GM12878 (cell line): ENCODE results near the gene ANK2. TPM values are rescaled to one million over a fixed set of nuclear protein-coding genes. Genes with fewer than 3 reads are reported as not detected.

ENCODE experiments used
- ATAC-seq: fragments of 200-7000 bp; cut with Tn5 transposase; 3 replicates; pipeline ENCODE4 v1.9.1; 2020; ENCODE audit warnings: mild to moderate bottlenecking, moderate library complexity
- BruUV-seq: library from RNA; stranded (reverse); fragments of 400-500 nt; replicated peaks from 2 replicates; lab custom pipeline; 2021; lab: Mats Ljungman, UMichigan
- CTCF ChIA-PET: fragments of 300-600 bp; sonication (Branson Sonifier 250); formaldehyde crosslinking; extraction: SDS; loops from one replicate; lab custom pipeline; 2021; ENCODE audit warnings: inconsistent platforms; lab: Yijun Ruan, JAX
- POLR2A ChIA-PET: fragments of 350-600 bp; formaldehyde crosslinking; extraction: SDS; loops from one replicate; lab custom pipeline; 2021; ENCODE audit warnings: inconsistent platforms; lab: Charles Lee
- RAD21 ChIA-PET: fragments of 300-600 bp; sonication (Branson Sonifier 250); formaldehyde crosslinking; loops from one replicate; lab custom pipeline; 2023; ENCODE audit warnings: antibody characterized with exemption; ENCODE audit not compliant: unreplicated experiment; lab: Charles Lee
- SMC1A ChIA-PET: fragments of 300-600 bp; sonication (Branson Sonifier 250); formaldehyde crosslinking; loops from one replicate; lab custom pipeline; 2023; ENCODE audit not compliant: unreplicated experiment, uncharacterized antibody; lab: Charles Lee
- DNase-seq: peaks from one replicate; pipeline ENCODE4 v3.0.0-alpha.2; 2011; ENCODE audit warnings: low read depth, low spot score
- FAIRE-seq: peaks from 3 replicates; lab custom pipeline; 2011; peaks lifted over from hg19 to GRCh38; lab: Jason Lieb, UNC
- H2AFZ ChIP-seq: 2 replicates; pipeline ENCODE4 v1.6.0; 2011; ENCODE audit warnings: low read depth, low read length, control low read depth; ENCODE audit not compliant: control insufficient read depth
- H3K27ac ChIP-seq: 2 replicates; pipeline ENCODE4 v1.5.1; 2011; ENCODE audit warnings: control low read depth; ENCODE audit not compliant: control insufficient read depth, insufficient read depth
- H3K27me3 ChIP-seq, 2 experiments: replicated peaks in 1 of 2; 2 replicates each; pipeline versions ENCODE4 v1.6.0 to v1.6.1; 2011; ENCODE audit warnings: low read length in 1 of 2; ENCODE audit not compliant: control insufficient read depth in 2 of 2, insufficient read depth in 2 of 2
- H3K36me3 ChIP-seq, 2 experiments: 2 replicates each; pipeline ENCODE4 v1.5.1; 2011; ENCODE audit warnings: low read length in 1 of 2; ENCODE audit not compliant: control insufficient read depth in 2 of 2, insufficient read depth in 2 of 2
- H3K4me1 ChIP-seq: 2 replicates; pipeline ENCODE4 v1.6.1; 2011; ENCODE audit warnings: mild to moderate bottlenecking, low read length, moderate library complexity, mixed read lengths; ENCODE audit not compliant: control insufficient read depth, insufficient read depth
- H3K4me2 ChIP-seq: 2 replicates; pipeline ENCODE4 v1.6.0; 2011; ENCODE audit warnings: control low read depth; ENCODE audit not compliant: control insufficient read depth, insufficient read depth
- H3K4me3 ChIP-seq: fragments of 200-600 bp; sonication (generic); 2 replicates; pipeline ENCODE4 v1.5.1; 2016
- H3K79me2 ChIP-seq: 2 replicates; pipeline ENCODE4 v1.6.0; 2011; ENCODE audit warnings: low read length; ENCODE audit not compliant: control insufficient read depth, insufficient read depth
- H3K9ac ChIP-seq: 2 replicates; pipeline ENCODE4 v1.8.0; 2011; ENCODE audit warnings: low read length, control low read depth, mixed read lengths; ENCODE audit not compliant: control insufficient read depth, insufficient read depth
- H3K9me3 ChIP-seq: replicated peaks from 3 replicates; pipeline ENCODE4 v1.5.1; 2011; ENCODE audit warnings: mild to moderate bottlenecking, low read length; ENCODE audit not compliant: control insufficient read depth, insufficient read depth
- H4K20me1 ChIP-seq: 2 replicates; pipeline ENCODE4 v1.6.0; 2011; ENCODE audit not compliant: control insufficient read depth, insufficient read depth
- BCL3 ChIP-seq: IDR thresholded peaks from 2 replicates; pipeline ENCODE4 v1.6.1; 2011; ENCODE audit warnings: borderline replicate concordance, low read depth, mild to moderate bottlenecking, moderate library complexity, low read length; ENCODE audit not compliant: insufficient read depth, poor library complexity, severe bottlenecking
- CEBPB ChIP-seq, 2 experiments: fragments of 150-350 bp in 1 of 2; IDR thresholded peaks; 2 replicates each; pipeline ENCODE4 v1.6.1; 2012 to 2014; ENCODE audit warnings: low read depth in 2 of 2, low read length in 2 of 2, borderline replicate concordance in 1 of 2, inconsistent platforms in 1 of 2
- DPF2 ChIP-seq: fragments of 450-650 bp; IDR thresholded peaks from 2 replicates; pipeline ENCODE4 v1.6.1; 2017; ENCODE audit warnings: mild to moderate bottlenecking
- FOXM1 ChIP-seq: IDR thresholded peaks from 2 replicates; pipeline ENCODE4 v1.6.1; 2012; ENCODE audit warnings: low read depth, mild to moderate bottlenecking, inconsistent platforms, low read length, moderate library complexity
- KDM1A ChIP-seq: fragments of 200-600 bp; sonication (generic); IDR thresholded peaks from 2 replicates; pipeline ENCODE4 v1.6.1; 2016; ENCODE audit warnings: borderline replicate concordance
- MEF2B ChIP-seq: fragments of 450-650 bp; IDR thresholded peaks from 2 replicates; pipeline ENCODE4 v1.6.1; 2018; ENCODE audit warnings: mild to moderate bottlenecking, moderate library complexity; ENCODE audit not compliant: partially characterized antibody, poor library complexity, severe bottlenecking
- POLR2A ChIP-seq: IDR thresholded peaks from 2 replicates; pipeline ENCODE4 v1.6.1; 2011; ENCODE audit warnings: low read depth, mild to moderate bottlenecking, low read length
- RAD51 ChIP-seq: fragments of 450-650 bp; IDR thresholded peaks from 2 replicates; pipeline ENCODE4 v1.6.1; 2016; ENCODE audit warnings: moderate library complexity, mild to moderate bottlenecking, inconsistent platforms
- RBBP5 ChIP-seq: fragments of 200-600 bp; sonication (generic); conservative IDR thresholded peaks from 2 replicates; pipeline ENCODE4 v1.6.1; 2016
- STAT3 ChIP-seq: IDR thresholded peaks from 2 replicates; pipeline ENCODE4 v1.6.1; 2011; ENCODE audit warnings: low read depth, low read length, improper control_type of control experiment
- SUZ12 ChIP-seq: fragments of 200-600 bp; sonication (generic); IDR thresholded peaks from one replicate; pipeline ENCODE4 v1.6.1; 2018; ENCODE audit warnings: antibody characterized with exemption, mild to moderate bottlenecking; ENCODE audit not compliant: unreplicated experiment
- TAF1 ChIP-seq: IDR thresholded peaks from 2 replicates; pipeline ENCODE4 v1.6.1; 2011; ENCODE audit warnings: mild to moderate bottlenecking, low read depth, low read length, borderline replicate concordance
- ZSCAN29 ChIP-seq: fragments of 450-650 bp; IDR thresholded peaks from 2 replicates; pipeline ENCODE4 v1.6.1; 2017; ENCODE audit warnings: mild to moderate bottlenecking, moderate library complexity
- WGBS: methylation state at CpG from one replicate; pipeline ENCODE4 v1.1.6; 2016; ENCODE audit warnings: low lambda C conversion rate; ENCODE audit not compliant: insufficient replicate concordance, insufficient coverage; ENCODE audit errors: missing lambda C conversion rate; 5-methylcytosine and 5-hydroxymethylcytosine counted together
- in situ Hi-C: fragments of 300-500 bp; cut with MboI; formaldehyde crosslinking; loops from 9 replicates; pipeline ENCODE4 v1.14.3; 2018; ENCODE audit warnings: mixed read lengths
- intact Hi-C: fragments of 100-400 bp; cut with micrococcal nuclease; formaldehyde crosslinking; loops from one replicate; pipeline ENCODE4 v1.14.2; 2022; ENCODE audit not compliant: unreplicated experiment
- polyA plus RNA-seq, 11 experiments: library from polyadenylated mRNA; depleted of rRNA in 4 of 11; unstranded in 6 of 11; stranded (reverse) in 5 of 11; fragments of >200 nt; fragmentation: Nextera tagmentation in 4 of 11; fragmentation: Illumina TruSeq in 1 of 11; extraction: Ambion mirVana in 4 of 11; extraction: Trizol in 1 of 11; gene quantifications; 1 replicate in 1 of 11; 2 replicates in 10 of 11; pipeline versions ENCODE4 v1.2.1 to v1.2.3, GENCODE V29; 2011 to 2016; ENCODE audit warnings: inconsistent platforms in 2 of 11, missing spikeins in 2 of 11, low read depth in 1 of 11
- total RNA-seq, 4 experiments: library from RNA; depleted of rRNA in 3 of 4; stranded (reverse); fragments of >200 nt in 3 of 4; fragmentation: Illumina TruSeq in 1 of 4; extraction: Trizol in 1 of 4; gene quantifications; 2 replicates each; pipeline versions ENCODE4 v1.2.1 to v1.2.3, GENCODE V29; 2013 to 2021
- TF ChIP-seq, protein P1 (sequence below): fragments of 450-650 bp; IDR thresholded peaks from 2 replicates; pipeline ENCODE4 v1.6.1; 2017; ENCODE audit warnings: mild to moderate bottlenecking
- TF ChIP-seq, protein P2 (sequence below): fragments of 150-350 bp; IDR thresholded peaks from 2 replicates; pipeline ENCODE4 v1.6.1; 2014; ENCODE audit warnings: mild to moderate bottlenecking, low read depth, low read length

Gene ANK2
- total and polyA plus RNA-seq, 10 of the 15 experiments (the other 5 are each of a cell fraction or from before 2014, with no cell fraction given), result 1.6 to 13.0 (median 4.1) TPM

GRCh38 chr4:113397114-113397701 lies 347.8 kb downstream of the ANK2 start:
- H3K9me3 ChIP-seq, result no peaks in the 10 kb centered on the region; the same call in 2 of the 3 replicates
- POLR2A ChIA-PET, result interaction anchor here (1.1 kb wide), 1 partner anchor 37 kb away, joined by 5 read pairs; no protein-coding TSS in a partner anchor
- H3K27ac ChIP-seq, result no peak overlapping the region
- intact Hi-C loops (loop anchor here (10.0 kb wide), 1 partner anchor 508 kb away; no protein-coding TSS in a partner anchor), in situ Hi-C loops (loop anchor here (5.0 to 25.0 kb wide), 2 partner anchors 985 to 1290 kb away; no protein-coding TSS in a partner anchor)
- TF ChIP-seq BCL3 (no peak), RBBP5 (no peak), TAF1 (no peak), POLR2A (no peak), ZSCAN29 (no peak), RAD51 (no peak), MEF2B (no peak), DPF2 (no peak), FOXM1 (no peak), SUZ12 (no peak), KDM1A (no peak), STAT3 (no peak), CEBPB (IDR thresholded peaks at IDR 0.05; ENCODE audit: borderline replicate concordance in 1 of 2, low read depth in 2 of 2, low read length in 2 of 2) (no peak)
- TF ChIP-seq, protein P1, sequence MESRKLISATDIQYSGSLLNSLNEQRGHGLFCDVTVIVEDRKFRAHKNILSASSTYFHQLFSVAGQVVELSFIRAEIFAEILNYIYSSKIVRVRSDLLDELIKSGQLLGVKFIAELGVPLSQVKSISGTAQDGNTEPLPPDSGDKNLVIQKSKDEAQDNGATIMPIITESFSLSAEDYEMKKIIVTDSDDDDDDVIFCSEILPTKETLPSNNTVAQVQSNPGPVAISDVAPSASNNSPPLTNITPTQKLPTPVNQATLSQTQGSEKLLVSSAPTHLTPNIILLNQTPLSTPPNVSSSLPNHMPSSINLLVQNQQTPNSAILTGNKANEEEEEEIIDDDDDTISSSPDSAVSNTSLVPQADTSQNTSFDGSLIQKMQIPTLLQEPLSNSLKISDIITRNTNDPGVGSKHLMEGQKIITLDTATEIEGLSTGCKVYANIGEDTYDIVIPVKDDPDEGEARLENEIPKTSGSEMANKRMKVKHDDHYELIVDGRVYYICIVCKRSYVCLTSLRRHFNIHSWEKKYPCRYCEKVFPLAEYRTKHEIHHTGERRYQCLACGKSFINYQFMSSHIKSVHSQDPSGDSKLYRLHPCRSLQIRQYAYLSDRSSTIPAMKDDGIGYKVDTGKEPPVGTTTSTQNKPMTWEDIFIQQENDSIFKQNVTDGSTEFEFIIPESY, result no peak
- TF ChIP-seq, protein P2, sequence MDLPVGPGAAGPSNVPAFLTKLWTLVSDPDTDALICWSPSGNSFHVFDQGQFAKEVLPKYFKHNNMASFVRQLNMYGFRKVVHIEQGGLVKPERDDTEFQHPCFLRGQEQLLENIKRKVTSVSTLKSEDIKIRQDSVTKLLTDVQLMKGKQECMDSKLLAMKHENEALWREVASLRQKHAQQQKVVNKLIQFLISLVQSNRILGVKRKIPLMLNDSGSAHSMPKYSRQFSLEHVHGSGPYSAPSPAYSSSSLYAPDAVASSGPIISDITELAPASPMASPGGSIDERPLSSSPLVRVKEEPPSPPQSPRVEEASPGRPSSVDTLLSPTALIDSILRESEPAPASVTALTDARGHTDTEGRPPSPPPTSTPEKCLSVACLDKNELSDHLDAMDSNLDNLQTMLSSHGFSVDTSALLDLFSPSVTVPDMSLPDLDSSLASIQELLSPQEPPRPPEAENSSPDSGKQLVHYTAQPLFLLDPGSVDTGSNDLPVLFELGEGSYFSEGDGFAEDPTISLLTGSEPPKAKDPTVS, result no peak
- WGBS, result 52% methylated on average over 5 of the region's 5 CpGs
- CTCF ChIA-PET, result interaction anchor here (0.6 to 5.6 kb wide), 3 partner anchors 350 to 987 kb away, joined by 3 to 46 read pairs (median 3); no protein-coding TSS in a partner anchor
- ATAC-seq (no peak), DNase-seq (no peak), FAIRE-seq (no peak)
- no TSS peak for BruUV-seq
- H3K4me2 ChIP-seq, result no peak overlapping the region
- H3K4me1 ChIP-seq, result no peaks in the 10 kb centered on the region
- no peaks in the 10 kb centered on the region for H4K20me1 ChIP-seq
- no peaks in the 10 kb centered on the region for H3K79me2 ChIP-seq
- no peaks in the 10 kb centered on the region for H3K27me3 ChIP-seq
- no peak overlapping the region for H3K4me3 ChIP-seq
- H2AFZ ChIP-seq, result no peak overlapping the region
- H3K9ac ChIP-seq, result no peak overlapping the region
- RAD21 ChIA-PET, result interaction anchor here (2.9 to 4.8 kb wide), 2 partner anchors 981 to 985 kb away, joined by 21 to 32 read pairs; no protein-coding TSS in a partner anchor
- H3K36me3 ChIP-seq, result no peaks in the 10 kb centered on the region
- SMC1A ChIA-PET, result interaction anchor here (1.1 to 3.7 kb wide), 2 partner anchors 151 to 674 kb away, joined by 5 to 24 read pairs; no protein-coding TSS in a partner anchor
